AG04450 (cell line): ENCODE data around the gene TUBGCP2. TPM values are rescaled to one million over a fixed set of nuclear protein-coding genes. Genes with fewer than 3 reads are reported as not detected.

Experiments used
- CTCF ChIA-PET: fragments of 300-600, 350-600 bp; formaldehyde crosslinking; extraction: SDS; loops from one replicate; lab custom pipeline; 2022; ENCODE audit warnings: antibody characterized with exemption, inconsistent platforms; lab: Charles Lee
- POLR2A ChIA-PET: fragments of 350-600 bp; formaldehyde crosslinking; extraction: SDS; loops from one replicate; lab custom pipeline; 2021; ENCODE audit warnings: antibody characterized with exemption, inconsistent platforms; lab: Yijun Ruan, JAX
- DNase-seq: peaks from one replicate; pipeline ENCODE4 v3.0.0-alpha.2; 2011; ENCODE audit warnings: low read depth, low spot score
- H3K27ac ChIP-seq: one replicate; pipeline ENCODE4 v1.5.1; 2012; ENCODE audit warnings: low read depth, low read length, control low read depth
- H3K27me3 ChIP-seq: one replicate; pipeline ENCODE4 v1.6.0; 2012; ENCODE audit warnings: low read length; ENCODE audit not compliant: control insufficient read depth, insufficient read depth
- H3K4me3 ChIP-seq: 2 replicates; pipeline ENCODE4 v1.5.1; 2011; ENCODE audit warnings: mild to moderate bottlenecking, low read depth, low read length, control low read depth
- H3K9me3 ChIP-seq: 2 replicates; pipeline ENCODE4 v1.5.1; 2012; ENCODE audit warnings: low read length; ENCODE audit not compliant: control insufficient read depth, insufficient read depth
- CTCF ChIP-seq: IDR thresholded peaks from 2 replicates; pipeline ENCODE4 v1.5.1; 2011; ENCODE audit warnings: low read depth, low read length, control low read depth, inconsistent platforms
- polyA plus RNA-seq: library from polyadenylated mRNA; depleted of rRNA; stranded (reverse); fragments of >200 nt; gene quantifications from 2 replicates; pipeline ENCODE4 v1.2.3, GENCODE V29; 2011

The TUBGCP2 gene
- polyA plus RNA-seq, 1 experiment = 40.0 TPM

- POLR2A ChIA-PET = no interaction called here
- no peak for DNase-seq
- CTCF ChIA-PET = interaction anchor here (1.3 kb wide), 1 partner anchor 13 kb away, joined by 3 read pairs; no protein-coding TSS in a partner anchor
- Histone ChIP-seq H3K27ac (no peak overlapping the region), H3K9me3 (peaks cover 5% of the 10 kb centered on the region; the same call in 1 of the 2 replicates), H3K4me3 (no peak overlapping the region), H3K27me3 (no peaks in the 10 kb centered on the region)
- TF ChIP-seq CTCF = no peak
Observed at GRCh38 chr10:133294189-133294588, 14.5 kb downstream of the TUBGCP2 start.

GRCh38 chr10:133293810-133294119, 14.9 kb downstream of the TUBGCP2 start:
- ChIA-PET POLR2A (interaction anchor here (1.3 kb wide), 1 partner anchor 14 kb away, joined by 3 read pairs; no protein-coding TSS in a partner anchor), CTCF (interaction anchor here (1.3 kb wide), 1 partner anchor 13 kb away, joined by 3 read pairs; no protein-coding TSS in a partner anchor)
- no peak for DNase-seq
- Histone ChIP-seq H3K27ac (no peak overlapping the region), H3K4me3 (no peak overlapping the region), H3K27me3 (no peaks in the 10 kb centered on the region), H3K9me3 (peaks cover 5% of the 10 kb centered on the region; the same call in 1 of the 2 replicates)
- no peak for TF ChIP-seq CTCF

GRCh38 chr10:133292919-133293809, 15.5 kb downstream of the TUBGCP2 start:
- peak overlapping the region; percentile 31 for H3K27ac ChIP-seq
- no peak for DNase-seq
- no peak overlapping the region for H3K4me3 ChIP-seq
- no peak for TF ChIP-seq CTCF
- peaks cover 5% of the 10 kb centered on the region; the same call in 1 of the 2 replicates for H3K9me3 ChIP-seq
- ChIA-PET POLR2A (interaction anchor here (0.6 to 1.3 kb wide), 2 partner anchors 14 to 32 kb away, joined by 3 to 5 read pairs; no protein-coding TSS in a partner anchor), CTCF (interaction anchor here (1.3 to 1.6 kb wide), 2 partner anchors 14 to 15 kb away, joined by 3 to 4 read pairs; no protein-coding TSS in a partner anchor)
- H3K27me3 ChIP-seq = no peaks in the 10 kb centered on the region

- no peak overlapping the region for H3K27ac ChIP-seq
- H3K4me3 ChIP-seq = no peak overlapping the region
- ChIA-PET CTCF (no interaction called here), POLR2A (no interaction called here)
- no peaks in the 10 kb centered on the region for H3K27me3 ChIP-seq
- DNase-seq = no peak
- no peak for TF ChIP-seq CTCF
- H3K9me3 ChIP-seq = peaks cover 5% of the 10 kb centered on the region; the same call in 1 of the 2 replicates
Observed at GRCh38 chr10:133289761-133290160, 18.9 kb downstream of the TUBGCP2 start.
